HG03521 (cell line): ENCODE measurements around the gene DNM3.

Source experiments
- ATAC-seq: cut with Tn5 transposase; IDR thresholded peaks from one replicate; pipeline ENCODE4 v1.9.1; 2021; ENCODE audit warnings: mild to moderate bottlenecking, moderate library complexity; ENCODE audit not compliant: unreplicated experiment

DNM3 gene

GRCh38 chr1:172266528-172267174 lies 425.4 kb downstream of the DNM3 start:
- ATAC-seq, result no peak

- no peak for ATAC-seq
Observed at GRCh38 chr1:172268237-172268636, 426.9 kb downstream of the DNM3 start.

- no peak for ATAC-seq
Observed at GRCh38 chr1:172269084-172269483, 427.8 kb downstream of the DNM3 start.

- ATAC-seq, result no peak
Observed at GRCh38 chr1:172269644-172270043, 428.3 kb downstream of the DNM3 start.

GRCh38 chr1:172270605-172271004 lies 429.3 kb downstream of the DNM3 start:
- no peak for ATAC-seq

GRCh38 chr1:172272087-172272486 lies 430.8 kb downstream of the DNM3 start:
- ATAC-seq, result no peak

GRCh38 chr1:172273647-172274396 lies 432.5 kb downstream of the DNM3 start:
- no peak for ATAC-seq

- ATAC-seq, result no peak
Observed at GRCh38 chr1:172275478-172275877, 434.2 kb downstream of the DNM3 start.

- ATAC-seq, result no peak
Observed at GRCh38 chr1:172276120-172276818, 435.0 kb downstream of the DNM3 start.

- ATAC-seq, result no peak
Observed at GRCh38 chr1:172277275-172277674, 436.0 kb downstream of the DNM3 start.

GRCh38 chr1:172277989-172278388 lies 436.7 kb downstream of the DNM3 start:
- no peak for ATAC-seq

- no peak for ATAC-seq
Observed at GRCh38 chr1:172278478-172278877, 437.2 kb downstream of the DNM3 start.

GRCh38 chr1:172279939-172280636 lies 438.8 kb downstream of the DNM3 start:
- ATAC-seq, result no peak

GRCh38 chr1:172283766-172284165 lies 442.5 kb downstream of the DNM3 start:
- no peak for ATAC-seq

GRCh38 chr1:172286629-172287076 lies 445.4 kb downstream of the DNM3 start:
- ATAC-seq, result no peak

- ATAC-seq, result no peak
Observed at GRCh38 chr1:172287208-172287607, 445.9 kb downstream of the DNM3 start.

GRCh38 chr1:172288581-172288980 lies 447.3 kb downstream of the DNM3 start:
- ATAC-seq, result no peak

- ATAC-seq, result no peak
Observed at GRCh38 chr1:172289448-172289847, 448.1 kb downstream of the DNM3 start.

- ATAC-seq, result no peak
Observed at GRCh38 chr1:172292840-172293239, 451.5 kb downstream of the DNM3 start.

GRCh38 chr1:172293429-172293828 lies 452.1 kb downstream of the DNM3 start:
- no peak for ATAC-seq

- ATAC-seq, result no peak
Observed at GRCh38 chr1:172298141-172298540, 456.8 kb downstream of the DNM3 start.
